ENCODE measurements around the gene CGB3.
A peak's percentile ranks its signal among the peaks of the same experiment; 100 is the strongest.
"Not testable (repeated sequence)": the region's sequence is repeated elsewhere in the genome, so short reads cannot be mapped to it uniquely, and the experiment has no call there.

Gene CGB3

DNA sequence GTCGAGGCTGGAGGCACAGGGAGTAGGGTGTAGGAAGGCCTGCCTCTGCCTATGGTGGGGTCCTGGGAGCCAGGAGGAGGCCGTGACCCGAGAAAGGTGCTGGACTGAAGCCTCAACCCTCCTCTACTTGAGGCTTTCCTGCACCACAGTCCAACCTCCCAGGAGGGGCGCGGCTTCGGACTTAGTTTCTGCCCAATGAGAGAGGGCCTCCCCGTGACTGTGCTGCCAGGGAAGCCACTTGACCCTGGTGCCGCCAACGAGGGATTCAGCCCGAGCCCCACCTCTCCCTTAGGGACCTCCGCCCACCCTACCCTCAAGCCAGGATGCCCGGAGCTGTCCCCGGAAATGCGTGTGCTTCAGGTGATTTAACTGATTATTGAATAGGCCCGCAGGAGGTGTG is at the start of gene CGB3:
CGB3 (minus strand) TSS at position 101 of the 400 bp plus-strand sequence. CDS start 362 bp downstream, outside the sequence.
- H3K36me3 ChIP-seq (ENCODE audit: control insufficient read depth in 2 of 2, insufficient read depth in 1 of 2, low read length in 2 of 2); H3K4me3 ChIP-seq (ENCODE audit: low read depth, low read length); H3K4me1 ChIP-seq (ENCODE audit: control insufficient read depth, insufficient read depth, low read length); CTCF ChIA-PET; H3K9me3 ChIP-seq (ENCODE audit: control insufficient read depth, insufficient read depth, low read depth, low read length); POLR2A ChIA-PET; H3K27ac ChIP-seq (ENCODE audit: extremely low read depth, low read depth, low read length): not testable (repeated sequence)

DNA sequence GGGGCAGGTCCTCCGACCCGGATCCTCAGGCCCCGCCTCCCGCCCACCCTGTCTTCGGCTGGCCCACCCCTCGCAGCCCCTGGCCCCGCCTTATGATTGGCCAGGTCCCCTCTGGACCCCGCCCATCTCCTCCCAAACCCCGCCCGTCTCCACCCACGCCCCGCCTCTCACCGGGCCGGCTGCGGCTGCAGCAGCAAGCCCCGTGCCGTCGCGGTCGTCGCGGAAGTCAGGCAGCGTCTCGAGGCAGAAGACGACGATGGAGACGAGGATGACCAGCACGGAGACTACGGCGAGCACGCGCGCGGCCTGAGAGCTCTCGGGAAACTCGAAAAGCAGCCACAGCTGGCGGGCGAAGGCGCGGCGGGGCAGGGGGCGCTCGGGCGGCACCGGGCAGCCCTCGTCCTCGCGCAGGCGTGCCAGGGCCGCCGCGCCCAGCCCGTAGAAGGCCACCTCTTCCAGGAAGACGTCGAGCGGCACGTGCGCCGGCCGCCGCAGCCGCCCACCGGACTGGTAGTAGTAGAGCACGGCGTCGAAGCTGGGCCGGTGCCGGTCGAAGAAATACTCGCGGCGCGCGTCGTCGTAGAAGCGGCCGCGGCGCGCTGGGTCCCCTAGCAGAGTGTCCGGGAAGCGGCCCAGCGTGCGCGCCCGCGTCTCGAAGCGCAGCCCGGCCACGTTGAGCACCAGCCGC is 47.9 kb upstream of the CGB3 start:
- H3K9me3 ChIP-seq (ENCODE audit: control insufficient read depth, insufficient read depth, low read depth, low read length): no peaks in the 10 kb centered on the region
- POLR2A ChIA-PET: no interaction called here
- peaks cover 4% of the 10 kb centered on the region for H3K4me1 ChIP-seq (ENCODE audit: control insufficient read depth, insufficient read depth, low read length)
- no peak overlapping the region for H3K4me3 ChIP-seq (ENCODE audit: low read depth, low read length)
- TF ChIP-seq SP3 (tag by site-specific recombination; IDR thresholded peaks at IDR 0.05) (no peak), KLF8 (tag by site-specific recombination; IDR thresholded peaks at IDR 0.05) (peak; percentile 96), SP2 (tag by site-specific recombination; IDR thresholded peaks at IDR 0.05) (peak; percentile 37), ZNF302 (tag by site-specific recombination; IDR thresholded peaks at IDR 0.05; ENCODE audit: low read depth) (no peak), KLF1 (tag by site-specific recombination; IDR thresholded peaks at IDR 0.05) (peak; percentile 92), ZNF623 (tag by site-specific recombination; IDR thresholded peaks at IDR 0.05) (no peak), ZBTB48 (tag by site-specific recombination; IDR thresholded peaks at IDR 0.05) (no peak), ZBTB11 (tag by site-specific recombination; conservative IDR thresholded peaks at IDR 0.05; ENCODE audit: low read depth) (no peak), OSR2 (tag by site-specific recombination; IDR thresholded peaks at IDR 0.05) (no peak), REPIN1 (tag by site-specific recombination; IDR thresholded peaks at IDR 0.05; ENCODE audit: low read depth) (no peak)
- no peak overlapping the region for H3K27ac ChIP-seq (ENCODE audit: extremely low read depth, low read depth, low read length)
- CTCF ChIA-PET: interaction anchor here (0.5 to 3.3 kb wide), 8 partner anchors 12 to 293 kb away, joined by 3 to 25 read pairs (median 3); no protein-coding TSS in a partner anchor
- H3K36me3 ChIP-seq (ENCODE audit: control insufficient read depth in 2 of 2, insufficient read depth in 1 of 2, low read length in 2 of 2): no peaks in the 10 kb centered on the region

DNA sequence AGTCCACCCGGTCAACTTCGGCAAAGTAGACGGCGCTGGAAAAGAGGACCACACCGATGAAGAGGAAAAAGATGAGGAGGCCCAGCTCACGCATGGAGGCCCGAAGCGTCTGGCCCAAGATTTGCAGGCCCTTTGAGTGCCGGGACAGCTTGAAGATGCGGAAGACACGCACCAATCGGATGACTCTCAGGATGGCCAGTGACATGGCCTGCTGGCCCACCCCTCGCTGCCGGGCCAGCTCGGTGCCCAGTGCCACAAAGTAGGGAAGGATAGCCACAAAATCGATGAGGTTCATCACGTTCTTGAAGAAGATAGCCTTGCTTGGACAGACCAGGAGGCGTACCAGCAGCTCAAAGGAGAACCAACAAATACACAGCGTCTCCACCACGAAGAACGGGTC is 46.3 kb upstream of the CGB3 start:
- Histone ChIP-seq H3K4me1 (ENCODE audit: control insufficient read depth, insufficient read depth, low read length) (peaks cover 4% of the 10 kb centered on the region), H3K9me3 (ENCODE audit: control insufficient read depth, insufficient read depth, low read depth, low read length) (no peaks in the 10 kb centered on the region), H3K36me3 (ENCODE audit: control insufficient read depth in 2 of 2, insufficient read depth in 1 of 2, low read length in 2 of 2) (no peaks in the 10 kb centered on the region), H3K4me3 (ENCODE audit: low read depth, low read length) (no peak overlapping the region), H3K27ac (ENCODE audit: extremely low read depth, low read depth, low read length) (no peak overlapping the region)
- ChIA-PET POLR2A (interaction anchor here (0.6 to 0.7 kb wide), 2 partner anchors 56 to 77 kb away, joined by 3 to 8 read pairs; partner anchors contain the start of gene RUVBL2), CTCF (interaction anchor here (0.5 to 3.3 kb wide), 4 partner anchors 10 to 679 kb away, joined by 3 to 25 read pairs (median 8); partner anchors contain the start of gene KDELR1)
- no peak for TF ChIP-seq ZNF398 (tag by site-specific recombination; IDR thresholded peaks at IDR 0.05)
- TF ChIP-seq ZNF785 (tag by site-specific recombination; IDR thresholded peaks at IDR 0.05): no peak
- no peak for TF ChIP-seq ZNF146 (tag by site-specific recombination; IDR thresholded peaks at IDR 0.05)
- no peak for TF ChIP-seq ZNF37A (tag by site-specific recombination; IDR thresholded peaks at IDR 0.05)
- TF ChIP-seq ZNF266 (tag by site-specific recombination; IDR thresholded peaks at IDR 0.05; ENCODE audit: low read depth): no peak
- no peak for TF ChIP-seq ZNF555 (tag by site-specific recombination; conservative IDR thresholded peaks at IDR 0.05)
- no peak for TF ChIP-seq ZNF280C (tag by site-specific recombination; IDR thresholded peaks at IDR 0.05)
- no peak for TF ChIP-seq EGR2 (tag by site-specific recombination; IDR thresholded peaks at IDR 0.05; ENCODE audit: low read depth)
- TF ChIP-seq ZNF521 (tag by site-specific recombination; IDR thresholded peaks at IDR 0.05): no peak
- TF ChIP-seq ZNF626 (tag by site-specific recombination; IDR thresholded peaks at IDR 0.05): no peak
- no peak for TF ChIP-seq ZXDB (tag by site-specific recombination; IDR thresholded peaks at IDR 0.05)
- TF ChIP-seq, protein P1, sequence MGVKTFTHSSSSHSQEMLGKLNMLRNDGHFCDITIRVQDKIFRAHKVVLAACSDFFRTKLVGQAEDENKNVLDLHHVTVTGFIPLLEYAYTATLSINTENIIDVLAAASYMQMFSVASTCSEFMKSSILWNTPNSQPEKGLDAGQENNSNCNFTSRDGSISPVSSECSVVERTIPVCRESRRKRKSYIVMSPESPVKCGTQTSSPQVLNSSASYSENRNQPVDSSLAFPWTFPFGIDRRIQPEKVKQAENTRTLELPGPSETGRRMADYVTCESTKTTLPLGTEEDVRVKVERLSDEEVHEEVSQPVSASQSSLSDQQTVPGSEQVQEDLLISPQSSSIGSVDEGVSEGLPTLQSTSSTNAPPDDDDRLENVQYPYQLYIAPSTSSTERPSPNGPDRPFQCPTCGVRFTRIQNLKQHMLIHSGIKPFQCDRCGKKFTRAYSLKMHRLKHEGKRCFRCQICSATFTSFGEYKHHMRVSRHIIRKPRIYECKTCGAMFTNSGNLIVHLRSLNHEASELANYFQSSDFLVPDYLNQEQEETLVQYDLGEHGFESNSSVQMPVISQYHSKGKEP (tag by site-specific recombination; IDR thresholded peaks at IDR 0.05): no peak
- TF ChIP-seq ZNF174 (tag by site-specific recombination; IDR thresholded peaks at IDR 0.05): no peak

Measured in HEK293 (cell line).